WTC11 (cell line): Measurements from ENCODE around the gene GGA3.

ENCODE experiments used
- CREB1 ChIP-seq: sonication (generic); formaldehyde crosslinking; IDR thresholded peaks from 2 replicates; pipeline ENCODE4 v1.8.0; 2023; ENCODE audit warnings: mild to moderate bottlenecking, missing genetic modification reagents
- ESRRA ChIP-seq: sonication (generic); formaldehyde crosslinking; IDR thresholded peaks from 2 replicates; pipeline ENCODE4 v1.8.1; 2022; ENCODE audit warnings: mild to moderate bottlenecking, missing genetic modification reagents, borderline replicate concordance
- RELA ChIP-seq: sonication (generic); formaldehyde crosslinking; IDR thresholded peaks from 2 replicates; pipeline ENCODE4 v1.8.1; 2022; ENCODE audit warnings: missing genetic modification reagents, mild to moderate bottlenecking, borderline replicate concordance
- SP1 ChIP-seq: sonication (generic); formaldehyde crosslinking; conservative IDR thresholded peaks from 2 replicates; pipeline ENCODE4 v1.8.1; 2022; ENCODE audit warnings: missing genetic modification reagents
- ZBTB21 ChIP-seq: sonication (generic); formaldehyde crosslinking; IDR thresholded peaks from 2 replicates; pipeline ENCODE4 v1.8.1; 2023; ENCODE audit warnings: mild to moderate bottlenecking, missing genetic modification reagents, borderline replicate concordance
- TF ChIP-seq, protein P1 (sequence below): fragments of 200-600 bp; IDR thresholded peaks from 2 replicates; pipeline ENCODE4 v1.8.0; 2022; ENCODE audit warnings: antibody characterized with exemption
- TF ChIP-seq, protein P2 (sequence below): sonication (generic); formaldehyde crosslinking; conservative IDR thresholded peaks from 2 replicates; pipeline ENCODE4 v1.8.1; 2022; ENCODE audit warnings: mild to moderate bottlenecking, missing genetic modification reagents
- TF ChIP-seq, protein P3 (sequence below): sonication (generic); formaldehyde crosslinking; IDR thresholded peaks from 2 replicates; pipeline ENCODE4 v1.8.0; 2023; ENCODE audit warnings: missing genetic modification reagents, mild to moderate bottlenecking, borderline replicate concordance
- TF ChIP-seq, protein P4 (sequence below): sonication (generic); formaldehyde crosslinking; IDR thresholded peaks from 2 replicates; pipeline ENCODE4 v1.8.1; 2022; ENCODE audit warnings: low read depth, missing genetic modification reagents, borderline replicate concordance

DNA sequence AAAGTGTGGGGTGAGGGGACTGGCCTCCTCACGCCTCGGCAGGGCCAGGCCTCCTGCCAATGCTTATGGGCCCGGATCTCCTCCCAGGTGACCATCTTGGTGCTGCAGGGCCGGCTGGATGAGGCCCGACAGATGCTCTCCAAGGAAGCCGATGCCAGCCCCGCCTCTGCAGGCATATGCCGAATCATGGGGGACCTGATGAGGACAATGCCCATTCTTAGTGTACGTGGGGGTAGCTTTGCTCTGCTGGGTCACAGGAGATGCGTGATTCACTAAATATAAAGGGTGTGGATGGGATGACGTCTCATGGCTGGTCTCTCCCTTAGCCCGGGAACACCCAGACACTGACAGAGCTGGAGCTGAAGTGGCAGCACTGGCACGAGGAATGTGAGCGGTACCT, 36.4 kb downstream of the GGA3 start:
- TF ChIP-seq, protein P1, sequence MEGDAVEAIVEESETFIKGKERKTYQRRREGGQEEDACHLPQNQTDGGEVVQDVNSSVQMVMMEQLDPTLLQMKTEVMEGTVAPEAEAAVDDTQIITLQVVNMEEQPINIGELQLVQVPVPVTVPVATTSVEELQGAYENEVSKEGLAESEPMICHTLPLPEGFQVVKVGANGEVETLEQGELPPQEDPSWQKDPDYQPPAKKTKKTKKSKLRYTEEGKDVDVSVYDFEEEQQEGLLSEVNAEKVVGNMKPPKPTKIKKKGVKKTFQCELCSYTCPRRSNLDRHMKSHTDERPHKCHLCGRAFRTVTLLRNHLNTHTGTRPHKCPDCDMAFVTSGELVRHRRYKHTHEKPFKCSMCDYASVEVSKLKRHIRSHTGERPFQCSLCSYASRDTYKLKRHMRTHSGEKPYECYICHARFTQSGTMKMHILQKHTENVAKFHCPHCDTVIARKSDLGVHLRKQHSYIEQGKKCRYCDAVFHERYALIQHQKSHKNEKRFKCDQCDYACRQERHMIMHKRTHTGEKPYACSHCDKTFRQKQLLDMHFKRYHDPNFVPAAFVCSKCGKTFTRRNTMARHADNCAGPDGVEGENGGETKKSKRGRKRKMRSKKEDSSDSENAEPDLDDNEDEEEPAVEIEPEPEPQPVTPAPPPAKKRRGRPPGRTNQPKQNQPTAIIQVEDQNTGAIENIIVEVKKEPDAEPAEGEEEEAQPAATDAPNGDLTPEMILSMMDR: no peak
- TF ChIP-seq ZBTB21 (CRISPR knock-in tag): no peak
- TF ChIP-seq ESRRA: no peak
- TF ChIP-seq, protein P2, sequence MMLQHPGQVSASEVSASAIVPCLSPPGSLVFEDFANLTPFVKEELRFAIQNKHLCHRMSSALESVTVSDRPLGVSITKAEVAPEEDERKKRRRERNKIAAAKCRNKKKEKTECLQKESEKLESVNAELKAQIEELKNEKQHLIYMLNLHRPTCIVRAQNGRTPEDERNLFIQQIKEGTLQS (CRISPR knock-in tag): no peak
- no peak for TF ChIP-seq SP1 (CRISPR knock-in tag)
- TF ChIP-seq, protein P3, sequence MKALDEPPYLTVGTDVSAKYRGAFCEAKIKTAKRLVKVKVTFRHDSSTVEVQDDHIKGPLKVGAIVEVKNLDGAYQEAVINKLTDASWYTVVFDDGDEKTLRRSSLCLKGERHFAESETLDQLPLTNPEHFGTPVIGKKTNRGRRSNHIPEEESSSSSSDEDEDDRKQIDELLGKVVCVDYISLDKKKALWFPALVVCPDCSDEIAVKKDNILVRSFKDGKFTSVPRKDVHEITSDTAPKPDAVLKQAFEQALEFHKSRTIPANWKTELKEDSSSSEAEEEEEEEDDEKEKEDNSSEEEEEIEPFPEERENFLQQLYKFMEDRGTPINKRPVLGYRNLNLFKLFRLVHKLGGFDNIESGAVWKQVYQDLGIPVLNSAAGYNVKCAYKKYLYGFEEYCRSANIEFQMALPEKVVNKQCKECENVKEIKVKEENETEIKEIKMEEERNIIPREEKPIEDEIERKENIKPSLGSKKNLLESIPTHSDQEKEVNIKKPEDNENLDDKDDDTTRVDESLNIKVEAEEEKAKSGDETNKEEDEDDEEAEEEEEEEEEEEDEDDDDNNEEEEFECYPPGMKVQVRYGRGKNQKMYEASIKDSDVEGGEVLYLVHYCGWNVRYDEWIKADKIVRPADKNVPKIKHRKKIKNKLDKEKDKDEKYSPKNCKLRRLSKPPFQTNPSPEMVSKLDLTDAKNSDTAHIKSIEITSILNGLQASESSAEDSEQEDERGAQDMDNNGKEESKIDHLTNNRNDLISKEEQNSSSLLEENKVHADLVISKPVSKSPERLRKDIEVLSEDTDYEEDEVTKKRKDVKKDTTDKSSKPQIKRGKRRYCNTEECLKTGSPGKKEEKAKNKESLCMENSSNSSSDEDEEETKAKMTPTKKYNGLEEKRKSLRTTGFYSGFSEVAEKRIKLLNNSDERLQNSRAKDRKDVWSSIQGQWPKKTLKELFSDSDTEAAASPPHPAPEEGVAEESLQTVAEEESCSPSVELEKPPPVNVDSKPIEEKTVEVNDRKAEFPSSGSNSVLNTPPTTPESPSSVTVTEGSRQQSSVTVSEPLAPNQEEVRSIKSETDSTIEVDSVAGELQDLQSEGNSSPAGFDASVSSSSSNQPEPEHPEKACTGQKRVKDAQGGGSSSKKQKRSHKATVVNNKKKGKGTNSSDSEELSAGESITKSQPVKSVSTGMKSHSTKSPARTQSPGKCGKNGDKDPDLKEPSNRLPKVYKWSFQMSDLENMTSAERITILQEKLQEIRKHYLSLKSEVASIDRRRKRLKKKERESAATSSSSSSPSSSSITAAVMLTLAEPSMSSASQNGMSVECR (CRISPR knock-in tag): no peak
- TF ChIP-seq CREB1 (CRISPR knock-in tag): no peak
- TF ChIP-seq, protein P4, sequence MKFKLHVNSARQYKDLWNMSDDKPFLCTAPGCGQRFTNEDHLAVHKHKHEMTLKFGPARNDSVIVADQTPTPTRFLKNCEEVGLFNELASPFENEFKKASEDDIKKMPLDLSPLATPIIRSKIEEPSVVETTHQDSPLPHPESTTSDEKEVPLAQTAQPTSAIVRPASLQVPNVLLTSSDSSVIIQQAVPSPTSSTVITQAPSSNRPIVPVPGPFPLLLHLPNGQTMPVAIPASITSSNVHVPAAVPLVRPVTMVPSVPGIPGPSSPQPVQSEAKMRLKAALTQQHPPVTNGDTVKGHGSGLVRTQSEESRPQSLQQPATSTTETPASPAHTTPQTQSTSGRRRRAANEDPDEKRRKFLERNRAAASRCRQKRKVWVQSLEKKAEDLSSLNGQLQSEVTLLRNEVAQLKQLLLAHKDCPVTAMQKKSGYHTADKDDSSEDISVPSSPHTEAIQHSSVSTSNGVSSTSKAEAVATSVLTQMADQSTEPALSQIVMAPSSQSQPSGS (CRISPR knock-in tag): no peak
- TF ChIP-seq RELA (CRISPR knock-in tag): no peak
